ENCODE results near the gene DMD.
"Not testable (repeated sequence)": the region's sequence is repeated elsewhere in the genome, so short reads cannot be mapped to it uniquely, and the experiment has no call there.

Gene DMD

GRCh38 chrX:32842053-32842452 lies 369.3 kb downstream of the DMD start:
- DNase-seq: no peak

DNA sequence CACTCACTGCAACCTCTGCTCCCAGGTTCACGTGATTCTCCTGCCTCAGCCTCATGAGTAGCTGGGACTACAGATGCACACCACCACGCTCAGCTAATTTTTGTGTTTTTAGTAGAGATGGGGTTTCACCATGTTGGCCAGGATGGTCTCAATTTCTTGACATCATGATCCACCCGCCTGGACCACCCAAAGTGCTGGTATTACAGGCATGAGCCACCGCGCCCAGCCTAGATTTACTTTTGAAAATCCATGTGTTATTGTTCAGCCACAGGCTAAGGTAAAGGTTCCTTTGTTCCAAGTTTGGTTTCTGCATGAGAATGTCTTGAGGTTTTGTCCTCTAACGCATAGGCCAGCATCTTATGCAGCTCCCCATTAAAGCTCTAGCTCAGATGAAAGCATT lies 371.6 kb downstream of the DMD start:
- DNase-seq: no peak

GRCh38 chrX:32825009-32825408 lies 386.3 kb downstream of the DMD start:
- DNase-seq: no peak

GRCh38 chrX:32804034-32804433 lies 407.3 kb downstream of the DMD start:
- no peak for DNase-seq

DNA sequence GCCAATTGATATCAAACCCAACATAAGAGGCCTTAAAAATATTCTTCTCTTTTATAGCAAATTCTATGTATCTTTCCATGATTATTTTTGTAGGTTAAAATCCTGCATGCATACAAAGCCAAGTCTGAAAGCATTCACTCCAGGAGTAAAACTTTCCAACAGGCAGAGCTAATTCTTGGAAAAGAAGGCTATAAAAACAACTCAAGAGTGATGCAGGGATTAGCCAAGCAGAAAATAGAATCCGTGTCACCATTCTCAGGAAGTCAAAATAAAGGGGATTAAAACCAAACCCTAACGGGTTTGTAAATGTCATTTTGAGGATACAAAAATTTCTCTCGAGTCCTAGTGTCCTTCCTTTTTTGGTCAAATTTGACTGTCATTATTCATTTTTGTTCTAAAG lies 412.4 kb downstream of the DMD start:
- no peak for DNase-seq

GRCh38 chrX:32788936-32789335 lies 422.4 kb downstream of the DMD start:
- no peak for DNase-seq

DNA sequence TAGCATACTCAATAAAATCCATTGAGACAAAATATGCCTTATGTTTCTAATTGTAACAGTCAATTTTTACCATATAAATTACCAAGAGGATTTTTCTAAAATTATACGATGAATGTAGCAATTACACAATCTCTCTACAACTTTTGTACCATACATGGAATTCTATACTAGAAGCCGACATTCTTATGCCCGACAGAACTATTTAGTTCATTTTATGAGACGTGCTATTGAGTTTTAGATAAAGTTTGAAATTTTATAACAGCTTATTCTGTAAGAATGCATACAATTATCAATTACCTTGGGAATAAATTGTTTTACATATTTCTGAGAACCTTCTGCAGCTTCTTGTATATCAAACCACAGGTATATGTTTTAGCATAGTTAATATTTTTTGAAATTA lies 431.2 kb downstream of the DMD start:
- DNase-seq: no peak

GRCh38 chrX:32778965-32779364 lies 432.4 kb downstream of the DMD start:
- DNase-seq: no peak

GRCh38 chrX:32774966-32775365 lies 436.4 kb downstream of the DMD start:
- DNase-seq: no peak

DNA sequence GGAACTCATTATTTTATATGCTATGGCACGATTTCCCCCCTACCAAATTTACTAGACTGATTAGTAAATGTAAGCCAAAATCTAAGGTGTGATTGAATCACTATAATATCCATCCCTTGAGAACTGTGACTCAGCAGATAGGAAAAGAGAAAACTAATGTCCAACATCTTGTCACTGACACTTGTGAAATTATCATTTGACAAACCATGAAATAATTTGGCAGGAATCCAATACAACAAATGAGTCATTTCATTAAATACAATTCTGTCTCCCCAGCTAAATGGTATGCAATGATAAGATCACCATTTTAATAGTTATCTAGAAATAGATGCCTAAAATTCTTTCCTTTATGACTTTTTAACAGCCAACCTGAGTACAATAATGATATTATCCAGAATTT lies 462.3 kb downstream of the DMD start:
- DNase-seq: no peak

DNA sequence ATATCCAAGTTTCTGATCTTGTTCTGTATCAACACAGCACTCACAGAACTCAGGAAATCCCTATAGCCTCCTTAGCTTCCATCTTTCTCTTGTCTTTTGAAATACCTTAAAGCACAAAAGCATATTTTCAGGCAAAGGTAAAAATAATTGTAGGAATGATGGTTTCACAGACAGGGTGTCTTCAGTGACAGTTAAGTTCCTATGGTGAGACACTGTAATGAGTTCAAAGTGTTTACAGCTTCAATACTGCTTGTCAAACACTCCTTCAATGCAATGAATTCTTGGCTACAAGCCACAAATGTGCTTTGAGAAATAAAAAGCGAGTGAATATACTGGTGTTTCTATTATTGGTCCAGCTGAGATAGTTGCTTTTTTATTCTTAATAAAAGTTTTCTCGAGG lies 466.0 kb downstream of the DMD start:
- no peak for DNase-seq

DNA sequence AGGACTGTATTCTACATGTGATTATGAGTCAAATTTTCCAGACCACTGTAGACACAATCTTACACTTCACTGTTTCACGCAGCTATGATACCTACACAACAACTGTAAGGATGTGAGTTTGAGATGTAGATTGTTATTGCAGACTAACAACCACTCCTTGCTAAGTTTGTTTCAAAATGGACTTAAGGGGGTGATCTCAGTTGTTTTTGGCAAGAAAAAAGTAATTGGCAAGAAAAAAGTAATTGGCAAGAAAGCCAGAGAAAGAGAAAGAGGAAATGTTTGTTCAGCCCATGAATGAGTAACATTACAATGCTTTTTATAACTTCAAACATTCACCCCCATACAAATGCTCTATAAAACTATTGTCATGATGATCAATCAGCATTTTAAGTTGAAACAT lies 466.4 kb downstream of the DMD start:
- DNase-seq: no peak

DNA sequence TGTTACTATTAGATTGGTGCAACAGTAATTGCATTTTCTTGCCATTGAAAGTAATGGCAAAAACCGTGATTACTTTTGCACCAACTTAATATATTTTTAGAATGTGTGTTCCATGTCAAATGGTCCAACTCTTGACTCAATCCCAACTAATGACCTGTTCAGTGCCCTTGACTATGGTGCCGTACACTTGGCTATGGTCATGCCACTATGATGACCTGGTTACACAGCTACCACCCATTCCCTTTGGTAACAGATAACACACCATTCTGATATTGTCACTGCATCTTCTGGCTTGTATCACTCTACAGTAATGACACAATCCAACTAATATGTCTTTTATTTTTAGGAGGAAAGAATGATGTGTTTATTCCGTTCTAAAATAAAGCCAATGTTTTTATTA lies 469.4 kb downstream of the DMD start:
- no peak for DNase-seq

- DNase-seq: no peak
These were observed 502.8 kb downstream of the DMD start for GRCh38 chrX:32708542-32708941.

GRCh38 chrX:32705385-32705784 lies 506.0 kb downstream of the DMD start:
- not testable (repeated sequence) for DNase-seq

GRCh38 chrX:32687379-32687778 lies 524.0 kb downstream of the DMD start:
- no peak for DNase-seq

- no peak for DNase-seq
These were observed 532.9 kb downstream of the DMD start for GRCh38 chrX:32678487-32678886.

GRCh38 chrX:32673193-32673592 lies 538.2 kb downstream of the DMD start:
- DNase-seq: no peak

DNA sequence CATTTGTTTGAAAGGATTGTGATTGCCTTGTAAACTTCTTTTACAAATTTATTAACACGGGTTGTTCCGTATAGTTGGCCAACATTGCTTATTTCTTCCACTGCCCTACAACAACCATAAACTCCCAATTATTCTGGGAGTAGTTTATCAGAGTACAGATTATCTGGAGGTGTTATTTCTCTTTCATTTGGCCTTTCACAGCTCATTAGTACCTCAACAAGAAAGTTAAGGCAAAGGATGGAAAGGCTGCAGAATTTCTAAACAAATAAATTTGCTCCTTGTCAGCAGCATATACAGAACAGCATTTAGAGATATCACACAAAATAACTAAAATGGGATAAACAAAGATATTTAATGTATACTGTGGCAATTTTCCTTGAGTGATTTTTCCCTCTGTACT lies 548.8 kb downstream of the DMD start:
- DNase-seq: no peak

DNA sequence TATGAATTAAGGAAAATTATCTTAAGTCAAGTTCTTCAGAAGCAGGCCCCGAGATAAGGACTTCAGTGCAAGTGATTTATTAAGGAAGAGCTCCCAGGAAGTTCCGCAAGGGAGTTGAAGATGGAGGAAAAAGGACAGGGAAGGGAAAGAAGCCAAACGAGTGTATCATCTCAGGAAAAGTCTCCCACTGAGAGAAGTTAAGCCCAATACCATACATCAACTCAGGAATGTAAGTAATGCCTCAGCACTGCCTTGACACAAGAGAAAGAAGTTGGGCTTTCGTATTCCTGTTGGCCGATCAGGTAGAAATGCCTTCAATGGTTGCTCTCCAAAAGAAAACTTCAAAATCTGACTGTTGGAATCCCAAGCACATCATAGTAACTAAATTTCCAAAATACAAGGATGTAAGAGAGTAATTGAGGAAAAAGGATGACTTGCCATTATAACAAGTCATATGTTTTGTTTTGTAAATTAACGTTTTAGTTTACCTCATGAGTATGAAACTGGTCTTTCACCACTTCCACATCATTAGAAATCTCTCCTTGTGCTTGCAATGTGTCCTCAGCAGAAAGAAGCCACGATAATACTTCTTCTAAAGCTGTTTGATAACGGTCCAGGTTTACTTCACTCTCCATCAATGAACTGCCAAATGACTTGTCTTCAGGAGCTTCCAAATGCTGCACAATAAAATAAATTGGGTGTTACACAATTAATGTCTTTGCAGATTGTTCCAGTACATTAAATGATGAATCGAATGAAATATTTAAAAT lies 566.7 kb downstream of the DMD start:
- no peak for DNase-seq

- no peak for DNase-seq
These were observed 569.1 kb downstream of the DMD start for GRCh38 chrX:32642283-32642682.

DNA sequence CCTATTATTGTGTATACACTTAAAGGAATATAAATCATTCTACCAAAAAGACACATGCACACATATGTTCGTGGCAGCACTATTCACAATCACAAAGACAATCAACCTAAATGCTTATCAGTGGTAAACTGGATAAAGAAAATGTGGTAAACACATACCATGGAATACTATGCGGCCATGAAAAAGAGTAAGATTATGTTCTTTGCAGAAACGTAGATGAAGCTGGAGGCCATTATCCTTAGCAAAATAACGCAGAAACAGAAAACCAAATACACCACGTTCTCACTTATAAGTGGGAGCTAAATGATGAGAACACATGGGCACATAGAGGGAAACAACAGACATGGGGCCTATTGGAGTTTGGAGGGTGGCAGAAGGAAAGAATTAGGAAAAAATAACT lies 593.2 kb downstream of the DMD start:
- DNase-seq: no peak

DNA sequence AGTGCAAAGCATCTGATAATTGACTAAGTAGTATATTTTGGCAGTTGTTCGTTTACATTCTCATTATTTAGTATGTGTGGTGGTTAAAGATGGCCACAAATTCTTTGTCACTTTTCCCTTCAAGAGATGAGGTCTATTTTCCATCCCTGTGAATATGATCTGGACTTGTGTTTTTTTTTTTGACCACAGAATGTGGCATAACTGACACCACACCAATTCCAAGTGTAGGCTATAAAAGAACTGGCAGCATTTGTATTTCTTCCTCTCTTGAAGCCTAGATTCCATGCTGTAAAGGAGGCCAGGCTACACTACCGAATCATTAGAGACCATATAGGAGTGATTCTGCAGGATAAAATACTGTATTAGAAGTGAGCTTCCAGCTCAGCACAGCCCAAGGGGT lies 596.6 kb downstream of the DMD start:
- no peak for DNase-seq

DNA sequence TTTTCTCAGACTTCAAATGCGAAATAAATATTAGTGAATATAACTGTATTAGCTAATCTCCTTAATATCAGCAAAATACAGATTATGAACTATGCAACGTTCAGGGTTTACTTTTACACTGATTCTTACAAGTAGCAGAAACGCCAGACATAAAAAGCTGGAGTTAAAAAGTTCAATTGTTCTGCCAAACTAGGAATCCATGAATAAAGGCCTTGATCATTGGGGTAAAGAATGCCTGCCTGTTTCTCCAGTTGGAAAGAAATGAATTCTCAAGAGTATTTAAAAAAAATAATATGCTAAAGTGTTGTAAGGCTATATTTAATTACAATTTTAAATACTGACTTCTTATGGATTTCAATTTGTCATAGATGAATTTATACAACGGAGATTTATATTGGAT lies 612.2 kb downstream of the DMD start:
- DNase-seq: no peak

DNA sequence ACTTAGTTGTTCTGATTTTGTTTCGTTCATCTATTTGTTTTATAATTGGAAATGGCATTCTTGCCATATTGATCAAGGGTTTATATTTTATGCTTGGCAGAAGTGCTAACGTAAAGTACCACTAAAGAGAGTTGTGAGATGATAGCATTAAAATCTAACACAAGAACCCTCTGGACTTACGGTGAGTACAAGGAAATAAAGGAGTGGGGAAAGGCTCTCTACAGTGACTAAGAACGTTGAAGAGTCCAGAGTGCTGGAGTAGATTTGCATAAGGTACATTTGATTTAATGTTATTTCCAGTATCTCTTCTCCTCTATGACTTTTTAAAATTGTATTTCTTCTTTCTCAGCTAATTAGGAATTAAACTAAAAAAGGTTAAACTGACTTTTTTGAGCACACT lies 612.6 kb downstream of the DMD start:
- DNase-seq: no peak

GRCh38 chrX:32597777-32598176 lies 613.6 kb downstream of the DMD start:
- no peak for DNase-seq
